HEK293 (cell line): Measurements from ENCODE around the gene ZSWIM1.

ENCODE experiments used
- CTCF ChIP-seq: fragments of 450-650 bp; formaldehyde crosslinking; IDR thresholded peaks from 2 replicates; pipeline ENCODE4 v1.5.1; 2016; ENCODE audit warnings: missing biosample characterization, missing genetic modification characterization
- ZBTB10 ChIP-seq: fragments of 450-650 bp; formaldehyde crosslinking; IDR thresholded peaks from 2 replicates; pipeline ENCODE4 v1.5.1; 2016; ENCODE audit warnings: missing biosample characterization, missing genetic modification characterization
- ZNF280D ChIP-seq: fragments of 450-650 bp; formaldehyde crosslinking; IDR thresholded peaks from 2 replicates; pipeline ENCODE4 v1.5.1; 2016; ENCODE audit warnings: missing biosample characterization, missing genetic modification characterization
- TF ChIP-seq, protein P1 (sequence below): fragments of 450-650 bp; formaldehyde crosslinking; IDR thresholded peaks from 2 replicates; pipeline ENCODE4 v1.5.1; 2016; ENCODE audit warnings: missing biosample characterization, missing genetic modification characterization

- no peak for TF ChIP-seq CTCF (tag by site-specific recombination)
- no peak for TF ChIP-seq ZNF280D (tag by site-specific recombination)
- TF ChIP-seq, protein P1, sequence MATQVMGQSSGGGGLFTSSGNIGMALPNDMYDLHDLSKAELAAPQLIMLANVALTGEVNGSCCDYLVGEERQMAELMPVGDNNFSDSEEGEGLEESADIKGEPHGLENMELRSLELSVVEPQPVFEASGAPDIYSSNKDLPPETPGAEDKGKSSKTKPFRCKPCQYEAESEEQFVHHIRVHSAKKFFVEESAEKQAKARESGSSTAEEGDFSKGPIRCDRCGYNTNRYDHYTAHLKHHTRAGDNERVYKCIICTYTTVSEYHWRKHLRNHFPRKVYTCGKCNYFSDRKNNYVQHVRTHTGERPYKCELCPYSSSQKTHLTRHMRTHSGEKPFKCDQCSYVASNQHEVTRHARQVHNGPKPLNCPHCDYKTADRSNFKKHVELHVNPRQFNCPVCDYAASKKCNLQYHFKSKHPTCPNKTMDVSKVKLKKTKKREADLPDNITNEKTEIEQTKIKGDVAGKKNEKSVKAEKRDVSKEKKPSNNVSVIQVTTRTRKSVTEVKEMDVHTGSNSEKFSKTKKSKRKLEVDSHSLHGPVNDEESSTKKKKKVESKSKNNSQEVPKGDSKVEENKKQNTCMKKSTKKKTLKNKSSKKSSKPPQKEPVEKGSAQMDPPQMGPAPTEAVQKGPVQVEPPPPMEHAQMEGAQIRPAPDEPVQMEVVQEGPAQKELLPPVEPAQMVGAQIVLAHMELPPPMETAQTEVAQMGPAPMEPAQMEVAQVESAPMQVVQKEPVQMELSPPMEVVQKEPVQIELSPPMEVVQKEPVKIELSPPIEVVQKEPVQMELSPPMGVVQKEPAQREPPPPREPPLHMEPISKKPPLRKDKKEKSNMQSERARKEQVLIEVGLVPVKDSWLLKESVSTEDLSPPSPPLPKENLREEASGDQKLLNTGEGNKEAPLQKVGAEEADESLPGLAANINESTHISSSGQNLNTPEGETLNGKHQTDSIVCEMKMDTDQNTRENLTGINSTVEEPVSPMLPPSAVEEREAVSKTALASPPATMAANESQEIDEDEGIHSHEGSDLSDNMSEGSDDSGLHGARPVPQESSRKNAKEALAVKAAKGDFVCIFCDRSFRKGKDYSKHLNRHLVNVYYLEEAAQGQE, result no peak
- TF ChIP-seq ZBTB10, result no peak
These were observed 7.5 kb upstream of the ZSWIM1 start for GRCh38 chr20:45873409-45874103.
